Sigmoid colon (tissue), 7 donors: Measurements from ENCODE around the gene LPGAT1. TPM values are rescaled to one million over a fixed set of nuclear protein-coding genes. Genes with fewer than 3 reads are reported as not detected.

Experiments
- DNase-seq: peaks from one replicate; pipeline ENCODE4 v3.0.0-alpha.2; 2019
- H3K27ac ChIP-seq, 4 donors: fragments of 200-600 bp; sonication (generic); one replicate each; pipeline ENCODE4 v1.5.1; 2016 to 2019; ENCODE audit warnings: mild to moderate bottlenecking in 1 of 4
- H3K27me3 ChIP-seq, 3 donors: fragments of 200-600 bp; sonication (generic); one replicate each; pipeline ENCODE4 v1.5.1; 2019; ENCODE audit warnings: mild to moderate bottlenecking in 1 of 3
- H3K36me3 ChIP-seq, 4 donors: fragments of 200-600 bp; sonication (generic); one replicate each; pipeline ENCODE4 v1.5.1; 2016 to 2019
- H3K4me1 ChIP-seq, 4 donors: fragments of 200-600 bp; sonication (generic); one replicate each; pipeline ENCODE4 v1.5.1; 2017 to 2019
- H3K4me3 ChIP-seq, 4 donors: fragments of 200-600 bp; sonication (generic); one replicate each; pipeline ENCODE4 v1.5.1; 2017 to 2019; ENCODE audit warnings: mild to moderate bottlenecking in 2 of 4, moderate library complexity in 1 of 4
- H3K9me3 ChIP-seq, 4 donors: fragments of 200-600 bp in 3 of 4; sonication (generic) in 3 of 4; one replicate each; pipeline versions ENCODE4 v1.5.1 to v1.6.1; 2013 to 2019
- EP300 ChIP-seq, 4 donors: sonication (generic); formaldehyde crosslinking; IDR thresholded peaks; one replicate each; pipeline ENCODE4 v1.6.1; 2017; ENCODE audit warnings: antibody characterized with exemption in 4 of 4
- POLR2A ChIP-seq, 2 donors: fragments of 450-650 bp; IDR thresholded peaks; one replicate each; pipeline ENCODE4 v1.6.1; 2016; ENCODE audit warnings: antibody characterized with exemption in 2 of 2, mild to moderate bottlenecking in 2 of 2, moderate library complexity in 2 of 2
- POLR2AphosphoS5 ChIP-seq, 4 donors: sonication (generic); formaldehyde crosslinking; IDR thresholded peaks; one replicate each; pipeline ENCODE4 v1.6.1; 2017; ENCODE audit warnings: antibody characterized with exemption in 4 of 4
- WGBS, 2 donors: extraction: QIAGEN DNeasy Blood & Tissue Kit; methylation state at CpG; one replicate each; pipeline ENCODE4 v1.1.7; 2013; 5-methylcytosine and 5-hydroxymethylcytosine counted together
- intact Hi-C: fragments of 100-400 bp; cut with DNase I; formaldehyde crosslinking; loops from one replicate; pipeline ENCODE4 v1.15.1; 2023
- polyA plus RNA-seq, 3 donors: library from polyadenylated mRNA; stranded (reverse); fragments of 200-250 nt; gene quantifications; one replicate each; pipeline ENCODE4 v1.2.3, GENCODE V29; 2013
- total RNA-seq, 4 donors: library from RNA; depleted of rRNA; stranded (reverse); fragments of >200 nt; gene quantifications; one replicate each; pipeline ENCODE4 v1.1.0, GENCODE V29; 2016
- TF ChIP-seq, protein P1 (sequence below), 4 experiments: fragments of 450-650 bp in 3 of 4; fragments of 200-600 bp in 1 of 4; IDR thresholded peaks; one replicate each; pipeline ENCODE4 v1.5.1; 2016 to 2019; ENCODE audit warnings: antibody characterized with exemption in 4 of 4, mild to moderate bottlenecking in 3 of 4, moderate library complexity in 2 of 4
- donor health status: healthy with polysubstance abuse.
- donor health status: Bipolar disorder and iron deficiency.
- donor health status: healthy.

LPGAT1 gene
- total and polyA plus RNA-seq, 7 donors, result 2.5 to 46.7 (median 26.8) TPM

DNA sequence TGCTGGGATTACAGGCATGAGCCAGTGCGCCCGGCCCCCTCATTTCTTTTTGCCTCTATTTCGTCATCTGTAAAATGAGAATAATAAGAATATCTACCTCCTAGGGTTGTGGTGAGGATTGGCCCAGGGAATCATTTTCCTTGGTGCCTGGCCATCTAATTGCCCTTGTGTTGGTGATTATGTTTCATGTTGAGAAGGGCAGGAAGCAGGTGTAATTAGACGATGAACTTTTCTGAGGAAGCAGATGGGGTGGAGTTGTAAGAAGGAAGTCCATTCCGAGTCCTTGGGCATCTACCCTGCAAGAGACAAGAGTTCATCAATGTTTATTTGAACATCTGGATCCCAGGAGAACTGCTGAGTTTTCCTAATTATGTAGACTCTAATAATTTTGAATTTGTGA is 116.4 kb downstream of the LPGAT1 start:
- Histone ChIP-seq H3K4me1 (no peaks in the 10 kb centered on the region), H3K27ac (no peak overlapping the region), H3K9me3 (no peaks in the 10 kb centered on the region), H3K4me3 (no peak overlapping the region), H3K27me3 (no peaks in the 10 kb centered on the region), H3K36me3 (no peaks in the 10 kb centered on the region)
- TF ChIP-seq POLR2AphosphoS5 (IDR thresholded peaks at IDR 0.05) (no peak), EP300 (IDR thresholded peaks at IDR 0.05) (no peak), POLR2A (IDR thresholded peaks at IDR 0.05) (no peak)
- TF ChIP-seq, protein P1, sequence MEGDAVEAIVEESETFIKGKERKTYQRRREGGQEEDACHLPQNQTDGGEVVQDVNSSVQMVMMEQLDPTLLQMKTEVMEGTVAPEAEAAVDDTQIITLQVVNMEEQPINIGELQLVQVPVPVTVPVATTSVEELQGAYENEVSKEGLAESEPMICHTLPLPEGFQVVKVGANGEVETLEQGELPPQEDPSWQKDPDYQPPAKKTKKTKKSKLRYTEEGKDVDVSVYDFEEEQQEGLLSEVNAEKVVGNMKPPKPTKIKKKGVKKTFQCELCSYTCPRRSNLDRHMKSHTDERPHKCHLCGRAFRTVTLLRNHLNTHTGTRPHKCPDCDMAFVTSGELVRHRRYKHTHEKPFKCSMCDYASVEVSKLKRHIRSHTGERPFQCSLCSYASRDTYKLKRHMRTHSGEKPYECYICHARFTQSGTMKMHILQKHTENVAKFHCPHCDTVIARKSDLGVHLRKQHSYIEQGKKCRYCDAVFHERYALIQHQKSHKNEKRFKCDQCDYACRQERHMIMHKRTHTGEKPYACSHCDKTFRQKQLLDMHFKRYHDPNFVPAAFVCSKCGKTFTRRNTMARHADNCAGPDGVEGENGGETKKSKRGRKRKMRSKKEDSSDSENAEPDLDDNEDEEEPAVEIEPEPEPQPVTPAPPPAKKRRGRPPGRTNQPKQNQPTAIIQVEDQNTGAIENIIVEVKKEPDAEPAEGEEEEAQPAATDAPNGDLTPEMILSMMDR (IDR thresholded peaks at IDR 0.05), result no peak
- WGBS, 2 donors, result 56 to 69% methylated on average over 5 of the region's 5 CpGs
- DNase-seq, result no peak
- intact Hi-C loops, result no loop called here

DNA sequence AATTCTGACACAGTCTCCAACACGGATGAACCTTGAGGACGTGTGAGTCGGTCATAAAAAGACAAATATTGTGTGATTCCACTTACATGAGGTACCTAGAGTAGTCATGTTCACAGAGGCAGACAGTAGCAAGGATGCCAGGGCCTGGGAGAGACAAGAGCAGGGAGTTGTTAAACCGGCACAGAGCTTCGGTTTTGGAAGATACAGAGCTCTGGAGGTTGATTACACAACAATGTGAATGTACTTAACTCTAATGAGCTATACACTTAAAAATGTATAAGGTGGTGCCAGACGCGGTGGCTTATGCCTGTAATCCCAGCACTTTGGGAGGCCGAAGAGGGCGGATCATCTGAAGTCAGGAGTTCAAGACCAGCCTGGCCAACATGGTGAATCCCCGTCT is 117.3 kb downstream of the LPGAT1 start:
- intact Hi-C loops, result no loop called here
- TF ChIP-seq POLR2A (IDR thresholded peaks at IDR 0.05) (no peak), POLR2AphosphoS5 (IDR thresholded peaks at IDR 0.05) (no peak), EP300 (IDR thresholded peaks at IDR 0.05) (no peak)
- TF ChIP-seq, protein P1 (IDR thresholded peaks at IDR 0.05), result no peak
- 85 to 90% methylated on average over 10 of the region's 10 CpGs for WGBS, 2 donors

DNA sequence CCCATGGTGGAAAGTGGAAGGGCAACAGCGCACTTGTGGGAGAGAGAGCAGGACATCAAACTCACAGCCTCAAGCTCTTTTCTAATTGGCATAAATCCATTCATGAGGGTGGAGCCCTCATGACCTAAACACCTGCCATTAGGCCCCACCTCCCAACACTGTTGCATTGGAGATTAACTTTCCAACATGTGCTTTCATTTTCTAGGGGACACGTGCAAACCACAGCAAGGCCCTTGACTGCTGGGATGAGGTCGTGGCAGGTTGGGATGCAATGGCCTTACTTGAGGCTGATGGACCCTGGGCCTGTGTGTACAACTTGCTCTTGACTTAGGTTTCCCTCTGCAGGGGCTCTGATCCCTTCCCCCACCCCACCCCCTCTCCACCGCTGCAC is 119.3 kb downstream of the LPGAT1 start:
- 74 to 81% methylated on average over 4 of the region's 4 CpGs for WGBS, 2 donors

More for the DNA sequence above, 117.3 kb downstream of the LPGAT1 start:
- H3K27me3 ChIP-seq, result no peaks in the 10 kb centered on the region
- no peak for DNase-seq
- no peak overlapping the region for H3K27ac ChIP-seq
- H3K36me3 ChIP-seq, result no peaks in the 10 kb centered on the region
- H3K4me1 ChIP-seq, result no peaks in the 10 kb centered on the region
- H3K4me3 ChIP-seq, result no peak overlapping the region
- no peaks in the 10 kb centered on the region for H3K9me3 ChIP-seq

DNA sequence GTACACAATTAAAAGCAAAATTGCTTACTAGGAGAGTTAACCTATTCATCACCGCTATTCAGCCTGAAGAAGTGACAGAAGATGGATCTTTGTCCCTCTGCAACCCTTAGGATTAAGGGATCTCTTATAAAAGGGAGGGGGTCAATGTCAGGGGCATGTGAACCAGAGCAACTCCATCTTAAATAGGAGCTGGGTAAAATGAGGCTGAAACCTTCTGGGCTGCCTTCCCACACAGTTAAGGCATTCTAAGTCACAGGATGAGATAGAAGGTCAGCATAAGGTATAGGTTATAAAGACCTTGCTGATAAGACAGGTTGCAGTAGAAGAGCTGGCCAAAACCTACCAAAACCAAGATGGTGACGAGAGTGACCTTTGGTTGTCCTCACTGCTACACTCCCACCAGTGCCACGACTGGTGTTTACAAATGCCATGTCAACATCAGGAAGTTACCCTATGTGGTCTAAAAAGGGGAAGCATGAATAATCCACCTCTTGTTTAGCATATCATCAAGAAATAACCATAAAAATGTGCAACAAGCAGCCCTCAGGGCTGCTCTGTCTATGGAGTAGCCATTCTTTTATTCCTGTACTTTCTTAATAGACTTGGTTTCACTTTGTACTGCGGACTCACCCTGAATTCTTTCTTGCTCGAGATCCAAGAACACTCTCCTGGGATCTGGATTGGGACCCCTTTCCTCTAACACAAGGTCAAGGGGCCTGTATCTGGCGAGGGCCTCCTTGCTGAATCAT is 119.8 kb downstream of the LPGAT1 start:
- WGBS, 2 donors, result 77 to 82% methylated on average over 6 of the region's 6 CpGs
- H3K36me3 ChIP-seq, result no peaks in the 10 kb centered on the region
- no peak for DNase-seq
- intact Hi-C loops, result no loop called here
- no peaks in the 10 kb centered on the region for H3K27me3 ChIP-seq
- TF ChIP-seq POLR2AphosphoS5 (IDR thresholded peaks at IDR 0.05) (no peak), POLR2A (IDR thresholded peaks at IDR 0.05) (no peak), EP300 (IDR thresholded peaks at IDR 0.05) (no peak)
- TF ChIP-seq, protein P1 (IDR thresholded peaks at IDR 0.05), result no peak
- peaks cover 0 to 4% (median 1%) of the 10 kb centered on the region in 4 donors for H3K4me1 ChIP-seq
- no peak overlapping the region for H3K27ac ChIP-seq
- no peaks in the 10 kb centered on the region for H3K9me3 ChIP-seq
- no peak overlapping the region for H3K4me3 ChIP-seq

More for the DNA sequence above, 119.3 kb downstream of the LPGAT1 start:
- no peak overlapping the region for H3K27ac ChIP-seq
- DNase-seq, result no peak
- intact Hi-C loops, result no loop called here
- no peaks in the 10 kb centered on the region for H3K27me3 ChIP-seq
- TF ChIP-seq POLR2A (IDR thresholded peaks at IDR 0.05), result no peak
- TF ChIP-seq, protein P1 (IDR thresholded peaks at IDR 0.05), result no peak
- no peak for TF ChIP-seq POLR2AphosphoS5 (IDR thresholded peaks at IDR 0.05)
- TF ChIP-seq EP300 (IDR thresholded peaks at IDR 0.05), result no peak
- no peak overlapping the region for H3K4me3 ChIP-seq
- no peaks in the 10 kb centered on the region for H3K9me3 ChIP-seq
- H3K4me1 ChIP-seq, result no peaks in the 10 kb centered on the region
- H3K36me3 ChIP-seq, result no peaks in the 10 kb centered on the region
